Left ventricle myocardium inferior (tissue), 1 donor: Measurements from ENCODE around the gene RPRML. TPM values are rescaled to one million over a fixed set of nuclear protein-coding genes. Genes with fewer than 3 reads are reported as not detected.

ENCODE experiments used
- DNase-seq: peaks from one replicate; pipeline ENCODE4 v3.0.0-alpha.2; 2020
- H3K27ac ChIP-seq: fragments of 200-600 bp; replicated peaks from 2 replicates; pipeline ENCODE4 v1.8.0; 2021
- H3K27me3 ChIP-seq: fragments of 200-600 bp; 2 replicates; pipeline ENCODE4 v1.8.0; 2021; ENCODE audit warnings: low read depth
- H3K36me3 ChIP-seq: fragments of 200-600 bp; 2 replicates; pipeline ENCODE4 v1.8.0; 2021
- H3K4me1 ChIP-seq: fragments of 200-600 bp; 2 replicates; pipeline ENCODE4 v1.8.0; 2021
- H3K4me3 ChIP-seq: fragments of 200-600 bp; 2 replicates; pipeline ENCODE4 v1.8.0; 2021; ENCODE audit warnings: mild to moderate bottlenecking, moderate library complexity
- H3K9me3 ChIP-seq: fragments of 200-600 bp; replicated peaks from 2 replicates; pipeline ENCODE4 v1.8.0; 2021
- CTCF ChIP-seq: fragments of 200-600 bp; IDR thresholded peaks from 2 replicates; pipeline ENCODE4 v1.8.0; 2021; ENCODE audit warnings: antibody characterized with exemption, mild to moderate bottlenecking, borderline replicate concordance
- intact Hi-C: fragments of 100-400 bp; cut with micrococcal nuclease; formaldehyde crosslinking; loops from one replicate; pipeline ENCODE4 v1.11.0; 2022
- total RNA-seq: library from RNA; stranded (reverse); fragmentation: NEBNext Ultra II Directional; extraction: Animal tissue kit (Norgen Biotek cat#: 25700); gene quantifications from one replicate; pipeline ENCODE4 v1.2.1, GENCODE V29; 2021
- donor health status: DM: no; HTN: yes; CAD: no; lungs with severe emphysema.

RPRML gene
- total RNA-seq, 1 donor from 2014 or later, result not detected

DNA sequence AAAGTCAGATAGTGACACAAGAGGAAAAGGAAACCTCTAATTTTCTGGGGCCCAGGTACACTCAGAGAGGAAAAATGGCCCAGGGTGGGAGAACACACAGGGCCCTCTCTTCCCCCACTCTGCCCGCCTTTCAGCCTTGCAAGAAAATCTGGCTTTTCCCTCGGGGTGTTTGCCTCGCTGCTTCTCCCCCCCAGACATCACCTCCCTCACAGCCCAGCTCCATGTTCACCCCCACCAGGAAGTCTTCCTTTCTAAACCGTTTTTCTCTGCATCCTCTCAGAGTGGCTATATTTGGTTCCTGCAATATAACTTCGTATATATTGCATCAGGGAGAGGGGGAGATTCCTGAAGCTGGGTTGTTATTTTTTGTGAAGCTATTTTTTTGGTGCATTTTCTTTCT is 27.3 kb downstream of the RPRML start:
- H3K36me3 ChIP-seq, result peaks cover 12% of the 10 kb centered on the region
- no peak overlapping the region for H3K27ac ChIP-seq
- DNase-seq, result no peak
- H3K4me1 ChIP-seq, result no peaks in the 10 kb centered on the region
- H3K9me3 ChIP-seq, result no peaks in the 10 kb centered on the region
- H3K4me3 ChIP-seq, result no peak overlapping the region
- intact Hi-C loops, result no loop called here
- no peak for TF ChIP-seq CTCF
- H3K27me3 ChIP-seq, result no peaks in the 10 kb centered on the region

DNA sequence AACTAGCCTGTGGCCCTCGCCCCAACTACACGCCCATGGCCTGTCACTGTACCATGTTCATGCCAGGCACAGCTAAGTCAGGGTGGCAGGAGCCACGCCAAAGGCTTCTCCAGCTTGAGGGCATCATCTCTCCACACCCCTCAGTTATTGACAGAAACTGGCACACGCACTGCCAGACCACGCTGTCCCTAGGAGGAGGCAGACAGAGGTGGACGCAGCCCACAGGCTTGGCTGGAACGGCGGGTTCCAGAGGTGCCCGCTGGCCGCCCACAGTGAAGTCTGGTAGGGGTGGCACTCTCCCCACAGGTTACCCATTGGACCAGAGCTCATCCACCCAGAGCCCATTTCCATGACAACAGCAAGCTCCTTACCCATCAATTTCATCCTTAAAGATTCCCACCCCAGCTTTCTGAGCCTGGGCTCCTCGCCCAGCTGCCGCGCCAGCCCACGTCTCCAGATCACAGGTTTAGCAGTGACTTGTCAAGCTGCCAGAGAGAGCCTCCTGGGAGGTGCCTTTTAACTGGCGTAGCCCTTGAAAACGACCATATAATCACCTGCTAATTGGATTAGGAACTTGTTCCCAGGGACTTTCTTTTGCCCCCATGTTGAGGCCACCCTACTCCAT is 27.9 kb downstream of the RPRML start:
- no peak overlapping the region for H3K4me3 ChIP-seq
- intact Hi-C loops, result no loop called here
- peaks cover 12% of the 10 kb centered on the region for H3K36me3 ChIP-seq
- no peak for DNase-seq
- no peaks in the 10 kb centered on the region for H3K27me3 ChIP-seq
- H3K27ac ChIP-seq, result no peak overlapping the region
- no peaks in the 10 kb centered on the region for H3K9me3 ChIP-seq
- no peak for TF ChIP-seq CTCF
- H3K4me1 ChIP-seq, result no peaks in the 10 kb centered on the region

GRCh38 chr17:46950342-46950996 is 28.6 kb downstream of the RPRML start:
- Histone ChIP-seq H3K27me3 (no peaks in the 10 kb centered on the region), H3K4me3 (no peak overlapping the region), H3K36me3 (peaks cover 12% of the 10 kb centered on the region), H3K27ac (no peak overlapping the region), H3K9me3 (no peaks in the 10 kb centered on the region), H3K4me1 (no peaks in the 10 kb centered on the region)
- no peak for TF ChIP-seq CTCF
- intact Hi-C loops, result no loop called here
- no peak for DNase-seq

GRCh38 chr17:46949291-46950174 is 29.5 kb downstream of the RPRML start:
- Histone ChIP-seq H3K27me3 (no peaks in the 10 kb centered on the region), H3K27ac (no peak overlapping the region), H3K4me3 (no peak overlapping the region), H3K4me1 (peaks cover 7% of the 10 kb centered on the region), H3K36me3 (peaks cover 12% of the 10 kb centered on the region), H3K9me3 (no peaks in the 10 kb centered on the region)
- TF ChIP-seq CTCF, result no peak
- intact Hi-C loops, result no loop called here
- no peak for DNase-seq

DNA sequence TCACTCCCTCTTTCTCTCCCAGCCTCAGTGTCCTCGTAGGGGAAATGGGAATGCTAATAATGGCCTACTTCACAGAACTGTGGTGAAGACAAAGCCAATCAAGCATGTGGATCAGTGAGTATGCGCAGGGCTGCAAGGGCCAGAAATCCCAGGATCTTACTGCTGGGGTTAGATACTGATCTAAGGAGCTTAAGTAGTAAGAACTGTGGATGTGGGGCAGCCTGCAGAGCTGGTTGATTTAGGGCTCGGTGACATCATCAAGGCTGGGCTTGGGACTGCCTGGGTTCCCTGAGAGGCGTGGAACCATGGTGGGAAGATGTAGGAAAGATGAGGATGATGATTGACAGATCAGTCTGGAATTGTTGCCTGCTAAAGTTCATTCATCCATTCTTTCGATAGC is 30.5 kb downstream of the RPRML start:
- H3K4me3 ChIP-seq, result no peak overlapping the region
- no peaks in the 10 kb centered on the region for H3K9me3 ChIP-seq
- intact Hi-C loops, result no loop called here
- no peaks in the 10 kb centered on the region for H3K27me3 ChIP-seq
- H3K36me3 ChIP-seq, result peaks cover 12% of the 10 kb centered on the region
- DNase-seq, result no peak
- no peak for TF ChIP-seq CTCF
- H3K4me1 ChIP-seq, result peaks cover 17% of the 10 kb centered on the region
- H3K27ac ChIP-seq, result no peak overlapping the region
